Measurements from ENCODE around the gene MRPL39. TPM values are rescaled to one million over a fixed set of nuclear protein-coding genes. Genes with fewer than 3 reads are reported as not detected.

MRPL39 gene
- total and polyA plus RNA-seq, 9 of the 15 experiments (the other 6 are each of a cell fraction or from before 2014, with no cell fraction given) = 65.4 to 247 (median 105) TPM

DNA sequence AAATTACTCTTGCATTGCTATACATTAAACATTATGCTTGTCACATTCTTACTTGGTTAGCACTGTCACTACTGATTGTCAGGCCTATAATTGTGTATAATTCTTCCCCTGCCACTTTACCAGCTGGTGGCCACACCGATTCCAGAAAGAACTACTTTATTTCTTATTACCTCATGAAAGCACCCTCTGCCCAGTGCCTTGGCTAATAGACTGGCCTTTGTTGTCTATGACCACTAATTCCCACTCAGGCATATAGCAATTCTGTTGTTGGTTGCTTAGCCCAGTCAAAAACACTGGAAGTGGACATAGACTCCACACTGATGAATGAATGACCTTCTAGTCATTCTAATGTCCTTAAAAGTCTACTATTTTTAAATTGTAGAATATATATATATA lies 35.6 kb downstream of the MRPL39 start:
- CTCF ChIA-PET (ENCODE audit: low intra/inter-chr PET ratio) = no interaction called here
- intact Hi-C loops (cut with micrococcal nuclease) = no loop called here
- H2AFZ ChIP-seq (ENCODE audit: low read depth, low read length) = no peak overlapping the region
- no TSS peak for BruUV-seq (replicated peaks)
- H3K9me3 ChIP-seq (replicated peaks; ENCODE audit: control insufficient read depth, insufficient read depth, low read depth, low read length) = no peaks in the 10 kb centered on the region
- no peak for DNase-seq (ENCODE audit: extremely low read depth in 1 of 4, low spot score in 3 of 4)
- H3K27ac ChIP-seq (ENCODE audit: extremely low read depth, low read depth, low read length) = no peak overlapping the region
- H4K20me1 ChIP-seq (replicated peaks; ENCODE audit: control insufficient read depth, insufficient read depth, low read length) = no peaks in the 10 kb centered on the region
- ATAC-seq = no peak
- no peaks in the 10 kb centered on the region for H3K79me2 ChIP-seq (ENCODE audit: control insufficient read depth, insufficient read depth, low read length)
- WGBS (ENCODE audit: insufficient coverage, low coverage, missing lambda C conversion rate) = 100% methylated on average over 1 of the region's 1 CpG
- TF ChIP-seq MBD2 (IDR thresholded peaks at IDR 0.05; ENCODE audit: borderline replicate concordance, low read depth) = no peak
- no peak for TF ChIP-seq FOSL1 (tag; conservative IDR thresholded peaks at IDR 0.05)
- no peak for TF ChIP-seq HNRNPK (IDR thresholded peaks at IDR 0.05; ENCODE audit: low read depth, low read length, poor library complexity, severe bottlenecking)
- TF ChIP-seq POLR2A (conservative IDR thresholded peaks at IDR 0.05) = no peak
- no peak for TF ChIP-seq MXD1 (CRISPR knock-in tag; IDR thresholded peaks at IDR 0.05; ENCODE audit: borderline replicate concordance, poor library complexity, severe bottlenecking)
- no peak for TF ChIP-seq ZBTB26 (CRISPR knock-in tag; IDR thresholded peaks at IDR 0.05)
- TF ChIP-seq TSC22D4 (tag; IDR thresholded peaks at IDR 0.05) = no peak
- TF ChIP-seq XRCC3 (IDR thresholded peaks at IDR 0.05) = no peak
- TF ChIP-seq KDM1A (IDR thresholded peaks at IDR 0.05) = no peak
- no peak for TF ChIP-seq POLR2AphosphoS2 (IDR thresholded peaks at IDR 0.05; ENCODE audit: low read length)
- no peak for TF ChIP-seq E2F5 (CRISPR knock-in tag; IDR thresholded peaks at IDR 0.05)
- TF ChIP-seq, protein P1, sequence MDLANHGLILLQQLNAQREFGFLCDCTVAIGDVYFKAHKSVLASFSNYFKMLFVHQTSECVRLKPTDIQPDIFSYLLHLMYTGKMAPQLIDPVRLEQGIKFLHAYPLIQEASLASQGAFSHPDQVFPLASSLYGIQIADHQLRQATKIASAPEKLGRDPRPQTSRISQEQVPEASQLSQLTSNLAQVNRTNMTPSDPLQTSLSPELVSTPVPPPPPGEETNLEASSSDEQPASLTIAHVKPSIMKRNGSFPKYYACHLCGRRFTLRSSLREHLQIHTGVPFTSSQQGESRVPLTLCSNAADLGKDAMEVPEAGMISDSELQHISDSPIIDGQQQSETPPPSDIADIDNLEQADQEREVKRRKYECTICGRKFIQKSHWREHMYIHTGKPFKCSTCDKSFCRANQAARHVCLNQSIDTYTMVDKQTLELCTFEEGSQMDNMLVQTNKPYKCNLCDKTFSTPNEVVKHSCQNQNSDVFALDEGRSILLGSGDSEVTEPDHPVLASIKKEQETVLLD (IDR thresholded peaks at IDR 0.05) = no peak
- no peak for TF ChIP-seq GTF2F1 (IDR thresholded peaks at IDR 0.05; ENCODE audit: low read depth, low read length)
- TF ChIP-seq, protein P2, sequence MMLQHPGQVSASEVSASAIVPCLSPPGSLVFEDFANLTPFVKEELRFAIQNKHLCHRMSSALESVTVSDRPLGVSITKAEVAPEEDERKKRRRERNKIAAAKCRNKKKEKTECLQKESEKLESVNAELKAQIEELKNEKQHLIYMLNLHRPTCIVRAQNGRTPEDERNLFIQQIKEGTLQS (IDR thresholded peaks at IDR 0.05) = no peak
- TF ChIP-seq, protein P2 (CRISPR knock-in tag; conservative IDR thresholded peaks at IDR 0.05) = no peak
- TF ChIP-seq, protein P3, sequence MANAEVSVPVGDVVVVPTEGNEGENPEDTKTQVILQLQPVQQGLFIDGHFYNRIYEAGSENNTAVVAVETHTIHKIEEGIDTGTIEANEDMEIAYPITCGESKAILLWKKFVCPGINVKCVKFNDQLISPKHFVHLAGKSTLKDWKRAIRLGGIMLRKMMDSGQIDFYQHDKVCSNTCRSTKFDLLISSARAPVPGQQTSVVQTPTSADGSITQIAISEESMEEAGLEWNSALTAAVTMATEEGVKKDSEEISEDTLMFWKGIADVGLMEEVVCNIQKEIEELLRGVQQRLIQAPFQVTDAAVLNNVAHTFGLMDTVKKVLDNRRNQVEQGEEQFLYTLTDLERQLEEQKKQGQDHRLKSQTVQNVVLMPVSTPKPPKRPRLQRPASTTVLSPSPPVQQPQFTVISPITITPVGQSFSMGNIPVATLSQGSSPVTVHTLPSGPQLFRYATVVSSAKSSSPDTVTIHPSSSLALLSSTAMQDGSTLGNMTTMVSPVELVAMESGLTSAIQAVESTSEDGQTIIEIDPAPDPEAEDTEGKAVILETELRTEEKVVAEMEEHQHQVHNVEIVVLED (CRISPR knock-in tag; IDR thresholded peaks at IDR 0.05) = no peak
- TF ChIP-seq SAFB (IDR thresholded peaks at IDR 0.05; ENCODE audit: borderline replicate concordance, low read depth, low read length) = no peak
- TF ChIP-seq NFXL1 (CRISPR knock-in tag; IDR thresholded peaks at IDR 0.05) = no peak
- H3K36me3 ChIP-seq (ENCODE audit: control insufficient read depth, insufficient read depth, low read length) = no peaks in the 10 kb centered on the region
- peaks cover 0 to 6% of the 10 kb centered on the region in 2 experiments; a peak in 3 of 5 replicates for H3K4me1 ChIP-seq (replicated peaks in 1 of 2; ENCODE audit: control insufficient read depth in 2 of 2, insufficient read depth in 2 of 2, low read length in 2 of 2)
- no peak for FAIRE-seq
- H3K9me1 ChIP-seq (ENCODE audit: control insufficient read depth, insufficient read depth, low read length) = no peaks in the 10 kb centered on the region
- H3K9ac ChIP-seq (ENCODE audit: insufficient read depth in 1 of 2, low read depth in 2 of 2, low read length in 2 of 2) = no peak overlapping the region
- H3K27me3 ChIP-seq (ENCODE audit: control insufficient read depth in 2 of 2, insufficient read depth in 2 of 2, low read length in 2 of 2) = no peaks in the 10 kb centered on the region
- no peak overlapping the region for H3K4me2 ChIP-seq (ENCODE audit: insufficient read depth, low read length)
- POLR2A ChIA-PET = no interaction called here
- in situ Hi-C loops (cut with MboI) = no loop called here
- no peak overlapping the region for H3K4me3 ChIP-seq
